ENCODE measurements around the gene C11orf98. TPM values are rescaled to one million over a fixed set of nuclear protein-coding genes. Genes with fewer than 3 reads are reported as not detected.

Gene C11orf98
- total RNA-seq (10 to 100 TPM; 19.0 to 54.0 TPM), polyA plus RNA-seq (100 to 1,000 TPM; 135 to 140 TPM)
- long read RNA-seq, donor 1, transcript C11orf98-203 (3 exons, 774 nt): minor isoform, 9 of 49 reads
- long read RNA-seq, donor 1, transcript C11orf98-201 (4 exons, 654 nt): major isoform, 35 of 49 reads
- long read RNA-seq, donor 1, partial matches to known transcripts: 5 of 49 reads
- long read RNA-seq, donor 1, other reads (novel, unspliced or antisense): 0 of 49 reads
- long read RNA-seq, donor 2, transcript C11orf98-201 (4 exons, 654 nt): major isoform, 11 of 14 reads
- long read RNA-seq, donor 2, partial matches to known transcripts: 0 of 14 reads
- long read RNA-seq, donor 2, other reads (novel, unspliced or antisense): 0 of 14 reads
- long read RNA-seq, donor 3, transcript C11orf98-201 (4 exons, 654 nt): major isoform, 15 of 17 reads
- long read RNA-seq, donor 3, partial matches to known transcripts: 0 of 17 reads
- long read RNA-seq, donor 3, other reads (novel, unspliced or antisense): 0 of 17 reads
- long read RNA-seq, donor 4, transcript C11orf98-203 (3 exons, 774 nt): minor isoform, 5 of 29 reads
- long read RNA-seq, donor 4, transcript C11orf98-201 (4 exons, 654 nt): major isoform, 24 of 29 reads
- long read RNA-seq, donor 4, partial matches to known transcripts: 0 of 29 reads
- long read RNA-seq, donor 4, other reads (novel, unspliced or antisense): 0 of 29 reads
- long read RNA-seq, donor 5, transcript C11orf98-201 (4 exons, 654 nt): major isoform, 31 of 49 reads
- long read RNA-seq, donor 5, partial matches to known transcripts: 14 of 49 reads
- long read RNA-seq, donor 5, other reads (novel, unspliced or antisense): 0 of 49 reads

GRCh38 chr11:62665075-62665598 is at the start of gene C11orf98, which contains the start of gene CSKMT:
Gene C11orf98, minus strand, starts transcription at chr11:62665210. Its CDS starts 41 bp downstream, at chr11:62665169.
Gene CSKMT, plus strand, starts transcription at chr11:62665312. Its CDS starts 568 bp downstream, at chr11:62665880.
- 0 to 1% methylated on average over 41 to 47 of the region's 47 CpGs for WGBS, 2 donors
- peaks cover 11 to 17% (median 14%) of the 10 kb centered on the region in 5 donors for H3K4me1 ChIP-seq (ENCODE audit: control insufficient read depth in 5 of 5, insufficient read depth in 5 of 5, low read length in 5 of 5)
- TF ChIP-seq CTCF (IDR thresholded peaks at IDR 0.05; ENCODE audit: control extremely low read depth, extremely low read depth): no peak
- no peaks in the 10 kb centered on the region for H3K9me3 ChIP-seq (ENCODE audit: control insufficient read depth in 4 of 4, insufficient read depth in 3 of 4, low read length in 3 of 4)
- no peaks in the 10 kb centered on the region for H3K27me3 ChIP-seq (ENCODE audit: control insufficient read depth in 3 of 3, insufficient read depth in 3 of 3, low read length in 2 of 3)
- H3K27ac ChIP-seq (ENCODE audit: low read depth in 1 of 2, low read length in 1 of 2): peak within 1 kb of the TSS; percentile 86 to 90
- DNase-seq: peak; percentile 97 to 98 (median 97)
- H3K4me3 ChIP-seq: peak within 1 kb of the TSS; percentile 79
- H3K9ac ChIP-seq (ENCODE audit: insufficient read depth in 1 of 2, low read length in 2 of 2): peak within 1 kb of the TSS; percentile 48 to 82
- ATAC-seq (ENCODE audit: insufficient read depth, low FRiP score): peak; percentile 96
- H3K36me3 ChIP-seq (ENCODE audit: control insufficient read depth in 4 of 4, insufficient read depth in 4 of 4, low read length in 4 of 4): peaks cover 7 to 21% (median 18%) of the 10 kb centered on the region in 4 donors

GRCh38 chr11:62713343-62713742 is 48.3 kb upstream of the C11orf98 start:
- DNase-seq (peak in 1 of 3 donors; percentile 10), ATAC-seq (ENCODE audit: insufficient read depth, low FRiP score) (peak; percentile 46)
- H3K4me3 ChIP-seq: no peak overlapping the region
- 72 to 91% methylated on average over 2 of the region's 2 CpGs for WGBS, 2 donors
- no peaks in the 10 kb centered on the region for H3K9me3 ChIP-seq (ENCODE audit: control insufficient read depth in 4 of 4, insufficient read depth in 3 of 4, low read length in 3 of 4)
- peaks cover 4 to 16% (median 5%) of the 10 kb centered on the region in 5 donors for H3K4me1 ChIP-seq (ENCODE audit: control insufficient read depth in 5 of 5, insufficient read depth in 5 of 5, low read length in 5 of 5)
- no peak for TF ChIP-seq CTCF (IDR thresholded peaks at IDR 0.05; ENCODE audit: control extremely low read depth, extremely low read depth)
- H3K27me3 ChIP-seq (ENCODE audit: control insufficient read depth in 3 of 3, insufficient read depth in 3 of 3, low read length in 2 of 3): no peaks in the 10 kb centered on the region
- H3K36me3 ChIP-seq (ENCODE audit: control insufficient read depth in 4 of 4, insufficient read depth in 4 of 4, low read length in 4 of 4): peaks cover 33 to 52% (median 38%) of the 10 kb centered on the region in 4 donors
- H3K27ac ChIP-seq (ENCODE audit: low read depth in 1 of 2, low read length in 1 of 2): peak overlapping the region; percentile 61 to 81
- no peak overlapping the region for H3K9ac ChIP-seq (ENCODE audit: insufficient read depth in 1 of 2, low read length in 2 of 2)

- no peak for TF ChIP-seq CTCF (IDR thresholded peaks at IDR 0.05; ENCODE audit: control extremely low read depth, extremely low read depth)
- H3K4me1 ChIP-seq (ENCODE audit: control insufficient read depth in 5 of 5, insufficient read depth in 5 of 5, low read length in 5 of 5): peaks cover 5 to 21% (median 8%) of the 10 kb centered on the region in 5 donors
- no peak for ATAC-seq (ENCODE audit: insufficient read depth, low FRiP score)
- H3K4me3 ChIP-seq: no peak overlapping the region
- H3K36me3 ChIP-seq (ENCODE audit: control insufficient read depth in 4 of 4, insufficient read depth in 4 of 4, low read length in 4 of 4): peaks cover 33 to 47% (median 35%) of the 10 kb centered on the region in 4 donors
- WGBS, 2 donors: 60 to 69% methylated on average over 3 of the region's 3 CpGs
- H3K9me3 ChIP-seq (ENCODE audit: control insufficient read depth in 4 of 4, insufficient read depth in 3 of 4, low read length in 3 of 4): no peaks in the 10 kb centered on the region
- no peak for DNase-seq
- H3K27me3 ChIP-seq (ENCODE audit: control insufficient read depth in 3 of 3, insufficient read depth in 3 of 3, low read length in 2 of 3): no peaks in the 10 kb centered on the region
- peak overlapping the region in 1 of 2 donors; percentile 81 for H3K27ac ChIP-seq (ENCODE audit: low read depth in 1 of 2, low read length in 1 of 2)
- H3K9ac ChIP-seq (ENCODE audit: insufficient read depth in 1 of 2, low read length in 2 of 2): no peak overlapping the region
These were observed 47.9 kb upstream of the C11orf98 start for GRCh38 chr11:62712861-62713260.
